IPS-15b (cell line): ENCODE data around the gene MCUB.
"Not testable (repeated sequence)": the region's sequence is repeated elsewhere in the genome, so short reads cannot be mapped to it uniquely, and the experiment has no call there.

Experiments used
- H3K27me3 ChIP-seq: one replicate; pipeline ENCODE4 v1.6.1; 2013; ENCODE audit warnings: low read length; ENCODE audit not compliant: control insufficient read depth, insufficient read depth
- H3K36me3 ChIP-seq: one replicate; pipeline ENCODE4 v1.6.1; 2013; ENCODE audit warnings: low read length; ENCODE audit not compliant: control insufficient read depth, insufficient read depth
- H3K4me1 ChIP-seq: one replicate; pipeline ENCODE4 v1.6.1; 2013; ENCODE audit warnings: mild to moderate bottlenecking, low read length; ENCODE audit not compliant: control insufficient read depth, insufficient read depth
- H3K4me3 ChIP-seq: one replicate; pipeline ENCODE4 v1.5.1; 2013; ENCODE audit warnings: low read depth, low read length
- H3K9ac ChIP-seq: one replicate; pipeline ENCODE4 v1.6.1; 2013; ENCODE audit warnings: low read depth, mild to moderate bottlenecking, low read length
- H3K9me3 ChIP-seq: one replicate; pipeline ENCODE4 v1.6.1; 2013; ENCODE audit warnings: mild to moderate bottlenecking, low read length; ENCODE audit not compliant: control insufficient read depth, insufficient read depth

The MCUB gene

DNA sequence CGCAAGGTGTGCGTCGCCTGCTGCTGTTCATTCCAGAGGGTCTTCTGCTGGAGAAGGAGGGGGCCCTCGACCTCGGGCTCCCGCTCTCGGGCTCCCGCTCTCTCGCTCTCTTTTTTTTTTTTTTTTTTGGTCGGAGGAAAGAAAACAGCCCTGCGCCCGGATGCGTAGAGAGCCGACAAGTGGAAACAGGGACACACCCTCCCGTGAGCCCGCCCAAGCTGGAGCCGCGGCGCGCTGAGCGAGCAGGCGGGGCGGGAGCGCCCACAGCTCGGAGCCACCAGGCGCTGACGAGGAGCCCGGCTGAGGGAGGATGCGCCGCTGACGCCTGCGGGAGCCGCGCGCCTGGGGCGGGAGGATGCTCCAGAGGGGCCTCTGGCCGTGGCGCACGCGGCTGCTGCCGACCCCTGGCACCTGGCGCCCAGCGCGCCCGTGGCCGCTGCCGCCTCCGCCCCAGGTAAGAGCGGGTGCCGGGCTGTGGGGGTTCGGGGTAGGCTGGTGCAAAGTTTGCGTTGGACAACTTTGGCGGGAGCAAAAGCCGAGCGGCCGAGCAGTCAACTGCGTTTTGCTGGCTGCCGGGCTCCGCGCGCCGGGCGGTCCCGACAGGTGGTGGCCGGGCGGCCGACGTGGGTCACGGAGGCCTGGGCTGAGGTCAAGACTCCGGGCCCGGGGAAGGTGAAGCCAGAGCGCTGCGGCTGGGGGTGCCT lies at the start of gene MCUB:
Gene MCUB, plus strand, starts transcription at position 264 of the 704 bp plus-strand sequence. Its CDS starts 92 bp downstream, at position 356.
- Histone ChIP-seq H3K27me3 (no peaks in the 10 kb centered on the region), H3K4me3 (peak within 1 kb of the TSS; percentile 93), H3K4me1 (peaks cover 8% of the 10 kb centered on the region), H3K36me3 (no peaks in the 10 kb centered on the region), H3K9me3 (no peaks in the 10 kb centered on the region), H3K9ac (peak within 1 kb of the TSS; percentile 88)

DNA sequence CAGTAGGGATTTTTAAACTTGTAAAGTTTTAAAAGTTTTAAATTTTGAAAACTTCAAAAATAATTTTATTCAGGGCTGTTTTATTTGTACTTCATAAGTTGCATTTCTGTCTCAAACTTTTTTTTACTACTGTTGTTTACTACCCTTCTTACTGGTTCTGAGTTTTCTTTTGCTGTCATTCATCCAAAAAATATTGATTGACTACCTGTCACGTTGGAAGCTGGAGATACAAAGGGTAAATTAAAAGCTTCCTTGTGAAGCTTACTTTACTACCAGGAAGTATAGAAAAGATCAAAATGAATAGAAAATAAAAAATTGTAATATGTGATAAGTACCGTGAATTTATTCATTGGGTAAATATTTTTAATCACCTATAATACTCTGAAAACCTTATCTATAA lies 49.4 kb upstream of the MCUB start:
- H3K9me3 ChIP-seq: no peaks in the 10 kb centered on the region
- H3K36me3 ChIP-seq: peaks cover 3% of the 10 kb centered on the region
- H3K4me3 ChIP-seq: no peak overlapping the region
- no peaks in the 10 kb centered on the region for H3K27me3 ChIP-seq
- H3K4me1 ChIP-seq: no peaks in the 10 kb centered on the region
- no peak overlapping the region for H3K9ac ChIP-seq

DNA sequence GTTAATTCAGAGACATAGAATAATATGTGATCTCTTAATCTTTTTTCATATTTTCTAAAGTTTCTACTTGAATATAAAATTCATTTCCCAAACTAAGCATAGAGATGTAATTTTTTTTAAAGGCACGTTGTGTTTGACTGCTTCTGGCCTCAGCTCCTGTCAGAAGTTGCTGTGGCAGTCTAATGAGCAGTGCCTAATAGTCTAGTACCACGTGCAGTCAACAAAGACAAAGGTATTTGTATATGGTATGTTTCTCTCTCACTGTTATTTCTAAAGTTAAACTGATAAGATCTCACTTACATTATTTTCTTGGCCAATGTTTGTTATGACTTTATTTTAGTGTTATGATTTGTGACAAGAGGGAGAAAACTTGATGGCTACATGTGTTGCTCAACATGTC lies 48.6 kb upstream of the MCUB start:
- H3K9ac ChIP-seq: no peak overlapping the region
- H3K4me3 ChIP-seq: no peak overlapping the region
- H3K36me3 ChIP-seq: peaks cover 3% of the 10 kb centered on the region
- no peaks in the 10 kb centered on the region for H3K27me3 ChIP-seq
- no peaks in the 10 kb centered on the region for H3K9me3 ChIP-seq
- H3K4me1 ChIP-seq: no peaks in the 10 kb centered on the region

DNA sequence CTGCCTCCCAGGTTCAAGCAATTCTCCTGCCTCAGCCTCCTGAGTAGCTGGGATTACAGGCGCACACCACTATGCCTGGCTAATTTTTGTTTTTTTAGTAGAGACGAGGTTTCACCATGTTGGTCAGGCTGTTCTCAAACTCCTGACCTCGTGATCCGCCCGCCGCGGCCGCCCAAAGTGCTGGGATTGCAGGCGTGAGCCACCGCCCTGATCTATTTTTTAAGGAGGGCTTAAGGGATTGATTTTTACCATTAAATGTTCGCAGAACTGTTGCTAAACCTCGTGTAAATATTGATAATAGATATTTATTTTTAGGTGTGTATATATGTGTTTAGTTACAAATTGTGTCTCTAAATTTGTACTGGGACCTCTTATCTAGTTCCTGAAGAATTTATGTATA lies 46.7 kb upstream of the MCUB start:
- H3K9ac ChIP-seq, H3K9me3 ChIP-seq, H3K27me3 ChIP-seq, H3K4me1 ChIP-seq, H3K36me3 ChIP-seq, H3K4me3 ChIP-seq: not testable (repeated sequence)

GRCh38 chr4:109532182-109532581 lies 27.9 kb upstream of the MCUB start:
- Histone ChIP-seq H3K27me3 (no peaks in the 10 kb centered on the region), H3K4me1 (no peaks in the 10 kb centered on the region), H3K36me3 (peaks cover 4% of the 10 kb centered on the region), H3K4me3 (no peak overlapping the region), H3K9me3 (no peaks in the 10 kb centered on the region), H3K9ac (no peak overlapping the region)

DNA sequence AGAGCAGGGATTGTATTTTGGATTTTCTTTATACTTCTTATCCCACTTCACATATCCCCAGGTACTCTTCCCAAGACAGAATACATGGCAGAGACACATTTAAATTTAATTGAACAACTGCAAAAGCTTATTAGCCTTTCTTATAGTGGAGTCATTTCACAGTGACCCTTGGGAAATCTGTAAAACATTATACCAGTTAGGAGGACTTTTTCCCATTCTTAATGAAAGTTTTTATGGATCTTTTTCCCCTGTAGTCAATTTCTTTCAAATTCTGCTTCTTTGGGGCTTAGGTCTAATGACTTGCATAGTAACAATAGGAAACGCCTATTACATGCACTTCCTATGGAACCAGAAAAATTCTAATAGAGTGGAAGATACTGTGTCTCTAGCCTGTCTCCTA lies 14.6 kb upstream of the MCUB start:
- Histone ChIP-seq H3K4me1 (no peaks in the 10 kb centered on the region), H3K4me3 (no peak overlapping the region), H3K36me3 (no peaks in the 10 kb centered on the region), H3K9ac (no peak overlapping the region), H3K9me3 (no peaks in the 10 kb centered on the region), H3K27me3 (no peaks in the 10 kb centered on the region)

GRCh38 chr4:109547394-109547793 lies 12.7 kb upstream of the MCUB start:
- Histone ChIP-seq H3K27me3 (no peaks in the 10 kb centered on the region), H3K36me3 (no peaks in the 10 kb centered on the region)

GRCh38 chr4:109548655-109549054 lies 11.4 kb upstream of the MCUB start:
- Histone ChIP-seq H3K27me3 (no peaks in the 10 kb centered on the region), H3K9me3 (no peaks in the 10 kb centered on the region), H3K4me1 (no peaks in the 10 kb centered on the region), H3K36me3 (no peaks in the 10 kb centered on the region), H3K9ac (no peak overlapping the region), H3K4me3 (no peak overlapping the region)

More at GRCh38 chr4:109547394-109547793, 12.7 kb upstream of the MCUB start:
- Histone ChIP-seq H3K4me1 (no peaks in the 10 kb centered on the region), H3K4me3 (no peak overlapping the region), H3K9me3 (no peaks in the 10 kb centered on the region), H3K9ac (no peak overlapping the region)

GRCh38 chr4:109552237-109552636 lies 7.8 kb upstream of the MCUB start:
- H3K27me3 ChIP-seq: no peaks in the 10 kb centered on the region
- no peaks in the 10 kb centered on the region for H3K9me3 ChIP-seq
- H3K9ac ChIP-seq: no peak overlapping the region
- H3K36me3 ChIP-seq: no peaks in the 10 kb centered on the region
- no peak overlapping the region for H3K4me3 ChIP-seq
- no peaks in the 10 kb centered on the region for H3K4me1 ChIP-seq

DNA sequence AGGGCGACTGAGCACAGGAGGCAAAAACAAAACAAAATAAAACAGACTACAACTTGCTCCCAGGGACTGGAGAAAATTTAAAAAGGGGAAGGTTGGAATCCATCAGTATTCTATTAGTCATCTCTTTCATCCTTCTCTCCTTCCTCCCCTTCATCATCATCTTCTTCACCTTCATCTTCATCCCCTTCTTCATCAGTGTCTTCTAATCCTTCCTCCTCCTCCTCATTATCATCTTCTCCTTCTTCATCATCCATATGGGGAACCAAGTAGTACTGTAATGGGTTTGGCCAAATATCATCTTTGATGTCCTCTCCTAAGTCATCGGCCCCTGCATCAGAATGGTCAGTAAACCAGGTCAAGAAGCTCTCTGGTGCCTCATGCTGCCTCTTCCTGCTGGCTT lies 6.9 kb upstream of the MCUB start:
- H3K4me1 ChIP-seq: no peaks in the 10 kb centered on the region
- no peaks in the 10 kb centered on the region for H3K9me3 ChIP-seq
- no peak overlapping the region for H3K9ac ChIP-seq
- no peaks in the 10 kb centered on the region for H3K36me3 ChIP-seq
- no peaks in the 10 kb centered on the region for H3K27me3 ChIP-seq
- no peak overlapping the region for H3K4me3 ChIP-seq

DNA sequence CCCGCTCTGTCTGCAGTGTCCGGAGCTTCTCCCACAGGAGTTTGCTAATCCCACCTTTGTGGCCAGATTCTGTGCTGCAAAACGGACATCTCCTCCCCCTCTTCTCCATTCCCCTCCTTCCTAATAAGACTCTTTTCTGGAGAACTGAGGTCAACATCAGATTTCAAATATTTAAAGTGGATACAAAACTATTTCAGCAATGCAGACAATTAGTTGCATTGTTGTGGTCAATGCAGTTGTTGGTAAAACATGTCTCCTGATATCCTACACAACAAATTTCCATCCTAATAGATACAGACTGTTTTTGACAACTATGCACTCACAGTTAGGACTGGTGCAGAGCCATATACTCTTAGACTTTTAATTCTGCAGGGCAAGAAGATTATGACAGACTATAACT lies 5.1 kb upstream of the MCUB start:
- no peaks in the 10 kb centered on the region for H3K9me3 ChIP-seq
- no peaks in the 10 kb centered on the region for H3K36me3 ChIP-seq
- H3K4me1 ChIP-seq: peaks cover 2% of the 10 kb centered on the region
- no peak overlapping the region for H3K4me3 ChIP-seq
- no peak overlapping the region for H3K9ac ChIP-seq
- H3K27me3 ChIP-seq: no peaks in the 10 kb centered on the region

GRCh38 chr4:109557433-109557832 lies 2.6 kb upstream of the MCUB start:
- H3K9ac ChIP-seq: no peak overlapping the region
- peaks cover 4% of the 10 kb centered on the region for H3K4me1 ChIP-seq
- H3K9me3 ChIP-seq: no peaks in the 10 kb centered on the region
- H3K27me3 ChIP-seq: no peaks in the 10 kb centered on the region
- H3K4me3 ChIP-seq: no peak overlapping the region
- no peaks in the 10 kb centered on the region for H3K36me3 ChIP-seq
